IPS-20b (cell line): ENCODE measurements around the gene MED13L.

Experiments used
- H3K27ac ChIP-seq: one replicate; pipeline ENCODE4 v1.5.1; 2013; ENCODE audit warnings: low read length
- H3K27me3 ChIP-seq: 2 replicates; pipeline ENCODE4 v1.6.1; 2013; ENCODE audit warnings: mild to moderate bottlenecking, low read length, inconsistent platforms; ENCODE audit not compliant: insufficient read depth
- H3K36me3 ChIP-seq: 2 replicates; pipeline ENCODE4 v1.6.1; 2013; ENCODE audit warnings: low read depth, mild to moderate bottlenecking, inconsistent platforms, low read length, moderate library complexity; ENCODE audit not compliant: insufficient read depth
- H3K4me1 ChIP-seq: 2 replicates; pipeline ENCODE4 v1.6.1; 2013; ENCODE audit warnings: mild to moderate bottlenecking, control low read depth, inconsistent platforms, low read length, moderate library complexity; ENCODE audit not compliant: insufficient read depth
- H3K4me3 ChIP-seq: 2 replicates; pipeline ENCODE4 v1.5.1; 2013; ENCODE audit warnings: mild to moderate bottlenecking, low read length, inconsistent platforms
- H3K9ac ChIP-seq: 2 replicates; pipeline ENCODE4 v1.6.1; 2013; ENCODE audit warnings: low read depth, mild to moderate bottlenecking, inconsistent platforms, low read length, moderate library complexity
- H3K9me3 ChIP-seq: 2 replicates; pipeline ENCODE4 v1.6.1; 2013; ENCODE audit warnings: mild to moderate bottlenecking, low read depth, low read length, inconsistent platforms; ENCODE audit not compliant: insufficient read depth

Gene MED13L

DNA sequence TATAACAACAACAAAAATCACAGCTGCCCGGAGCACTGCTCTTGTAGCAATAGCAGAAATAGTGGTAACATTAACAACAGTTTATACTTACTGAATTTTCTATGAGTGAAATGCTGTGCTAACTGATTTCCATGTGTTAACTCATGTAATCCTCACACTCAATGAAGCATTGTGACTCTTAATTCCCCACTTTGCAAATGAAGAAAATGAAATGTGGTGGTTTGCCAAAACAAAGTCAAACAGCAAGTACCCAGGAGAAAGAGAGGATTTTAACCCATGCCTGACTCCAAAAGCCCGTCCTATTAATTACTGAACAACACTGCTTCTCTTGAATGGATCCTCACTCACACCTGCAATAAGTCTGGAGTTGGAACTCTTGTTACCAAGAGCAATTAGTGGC lies 123.5 kb downstream of the MED13L start:
- no peaks in the 10 kb centered on the region for H3K9me3 ChIP-seq
- H3K9ac ChIP-seq: peak overlapping the region; percentile 12; the same call in 1 of the 2 replicates
- H3K36me3 ChIP-seq: no peaks in the 10 kb centered on the region
- peak overlapping the region; percentile 60 for H3K27ac ChIP-seq
- H3K27me3 ChIP-seq: no peaks in the 10 kb centered on the region
- peak overlapping the region; percentile 46 for H3K4me3 ChIP-seq
- peaks cover 46% of the 10 kb centered on the region for H3K4me1 ChIP-seq

DNA sequence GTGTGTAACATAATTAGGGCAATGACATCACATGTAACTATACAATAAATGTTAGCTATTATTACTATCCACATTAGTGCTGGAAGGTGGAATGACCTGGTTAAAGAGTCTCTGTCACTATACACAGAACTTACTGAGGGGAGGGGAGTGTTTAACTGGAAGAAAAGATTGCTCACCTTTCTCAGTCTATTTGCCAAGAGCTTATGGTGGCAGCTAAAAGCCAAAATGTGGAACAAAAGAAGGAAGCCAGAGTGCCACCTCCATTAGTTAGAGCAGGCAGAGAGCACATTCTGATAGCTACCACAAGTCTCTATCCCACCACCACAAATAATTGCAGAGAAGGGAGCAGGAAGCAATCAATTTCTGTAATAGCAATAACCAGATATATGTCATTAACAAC lies 124.4 kb downstream of the MED13L start:
- Histone ChIP-seq H3K4me3 (0 out of 2 replicates have a peak overlapping the region, but pooled peaks have one; percentile 46), H3K9me3 (no peaks in the 10 kb centered on the region), H3K27me3 (no peaks in the 10 kb centered on the region), H3K9ac (peak overlapping the region; percentile 12; the same call in 1 of the 2 replicates), H3K4me1 (peaks cover 43% of the 10 kb centered on the region), H3K36me3 (no peaks in the 10 kb centered on the region), H3K27ac (peak overlapping the region; percentile 28)

DNA sequence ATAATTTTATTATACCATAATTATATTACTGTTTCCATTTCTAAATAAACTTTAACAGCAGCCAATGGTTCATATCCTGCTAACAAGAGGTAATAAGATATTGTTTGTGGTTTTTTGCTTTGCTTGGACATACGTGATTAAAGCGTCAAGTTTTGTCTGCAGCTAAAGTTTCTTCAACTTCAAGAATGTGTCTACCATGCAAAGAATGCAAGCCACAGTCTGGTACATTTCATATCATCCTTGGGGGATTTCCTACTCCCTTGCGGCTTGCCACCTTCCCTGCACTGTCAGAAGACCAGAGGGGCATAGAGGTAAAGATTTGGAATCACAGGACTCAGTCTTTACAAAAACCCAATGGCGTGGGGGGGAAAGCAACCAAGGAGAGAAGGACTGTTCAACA lies 125.2 kb downstream of the MED13L start:
- Histone ChIP-seq H3K4me3 (no peak overlapping the region), H3K36me3 (no peaks in the 10 kb centered on the region), H3K9me3 (no peaks in the 10 kb centered on the region), H3K27ac (no peak overlapping the region), H3K9ac (no peak overlapping the region), H3K27me3 (no peaks in the 10 kb centered on the region), H3K4me1 (peaks cover 34% of the 10 kb centered on the region)

DNA sequence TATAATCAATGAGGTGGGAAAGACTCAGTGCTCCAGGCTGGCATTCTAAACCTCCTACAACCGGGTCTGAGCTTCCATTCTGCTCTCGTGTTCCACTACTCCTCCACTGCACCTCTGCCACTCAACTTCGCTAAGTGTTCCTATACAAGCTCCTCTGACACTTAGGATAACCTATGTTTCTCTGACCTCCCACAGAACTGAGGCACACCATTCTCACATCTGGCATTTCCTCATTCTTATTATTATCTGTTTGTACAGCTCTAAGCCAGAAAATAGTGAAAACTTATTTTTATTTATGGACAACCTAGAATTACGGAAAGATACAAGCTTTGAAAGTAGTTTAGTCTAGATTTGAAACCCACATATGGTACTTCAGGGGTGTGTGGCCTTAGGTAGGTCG lies 127.0 kb downstream of the MED13L start:
- Histone ChIP-seq H3K9ac (no peak overlapping the region), H3K27me3 (no peaks in the 10 kb centered on the region), H3K36me3 (no peaks in the 10 kb centered on the region), H3K9me3 (no peaks in the 10 kb centered on the region), H3K4me3 (no peak overlapping the region), H3K4me1 (peaks cover 29% of the 10 kb centered on the region), H3K27ac (no peak overlapping the region)

DNA sequence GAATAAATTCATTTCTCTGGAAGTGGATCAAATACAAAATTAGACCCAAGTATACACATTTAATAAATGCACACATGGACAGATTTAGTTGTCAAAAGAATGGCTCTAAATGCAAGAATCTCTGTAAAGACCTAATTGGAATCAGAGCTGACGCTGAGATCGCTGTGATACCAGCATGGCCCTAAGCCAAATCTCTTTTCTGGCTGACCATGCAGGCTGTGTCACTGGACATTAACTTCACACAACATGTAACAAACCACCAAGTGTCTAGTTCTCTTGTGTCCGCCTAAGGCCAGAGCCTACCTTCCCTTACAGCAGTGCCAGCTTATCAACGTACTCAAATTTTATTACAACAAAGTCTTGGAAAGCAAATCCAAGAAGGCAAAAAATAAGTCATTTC lies 127.5 kb downstream of the MED13L start:
- Histone ChIP-seq H3K4me1 (peaks cover 26% of the 10 kb centered on the region), H3K9me3 (no peaks in the 10 kb centered on the region), H3K36me3 (no peaks in the 10 kb centered on the region), H3K4me3 (no peak overlapping the region), H3K9ac (no peak overlapping the region), H3K27ac (no peak overlapping the region), H3K27me3 (no peaks in the 10 kb centered on the region)

DNA sequence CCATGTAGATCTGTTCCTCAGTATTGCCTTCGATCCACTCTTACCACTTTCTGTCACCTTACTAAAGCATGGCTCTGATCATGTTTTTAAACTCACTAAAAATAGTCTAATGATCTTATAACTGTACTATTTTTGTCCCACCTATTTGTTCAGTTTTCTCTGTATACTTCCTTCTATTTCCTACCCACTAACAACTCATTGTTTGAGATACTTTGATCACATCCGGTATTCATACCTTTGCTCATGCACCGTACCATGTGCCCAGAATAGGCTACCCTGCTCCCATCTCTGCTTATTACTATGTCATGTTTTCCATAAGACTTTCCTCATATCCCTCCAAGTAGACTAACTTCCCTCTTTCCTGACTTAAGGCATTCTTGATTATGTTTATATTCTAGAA lies 128.6 kb downstream of the MED13L start:
- H3K4me3 ChIP-seq: no peak overlapping the region
- no peaks in the 10 kb centered on the region for H3K9me3 ChIP-seq
- H3K4me1 ChIP-seq: peaks cover 19% of the 10 kb centered on the region
- H3K9ac ChIP-seq: no peak overlapping the region
- no peak overlapping the region for H3K27ac ChIP-seq
- H3K27me3 ChIP-seq: no peaks in the 10 kb centered on the region
- H3K36me3 ChIP-seq: no peaks in the 10 kb centered on the region

DNA sequence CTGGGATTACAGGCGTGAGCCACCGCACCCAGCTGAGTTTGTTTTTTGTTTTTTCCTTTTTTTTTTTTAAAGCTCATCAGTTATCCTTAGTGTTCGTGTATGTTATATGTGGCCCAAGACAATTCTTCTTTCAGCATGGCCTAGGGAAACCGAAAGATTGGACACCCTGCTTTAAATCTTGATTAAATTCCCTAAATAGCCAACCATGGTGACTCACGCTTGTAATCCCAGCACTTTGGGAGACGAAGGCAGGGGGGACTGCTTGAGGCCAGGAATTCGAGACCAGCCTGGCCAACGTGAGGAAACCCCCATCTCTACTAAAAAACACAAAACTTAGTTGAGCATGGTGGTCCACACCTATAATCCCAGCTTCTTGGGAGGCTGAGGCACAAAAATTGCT lies 131.1 kb downstream of the MED13L start:
- no peak overlapping the region for H3K27ac ChIP-seq
- H3K36me3 ChIP-seq: no peaks in the 10 kb centered on the region
- no peaks in the 10 kb centered on the region for H3K9me3 ChIP-seq
- H3K27me3 ChIP-seq: no peaks in the 10 kb centered on the region
- no peak overlapping the region for H3K9ac ChIP-seq
- no peak overlapping the region for H3K4me3 ChIP-seq
- peaks cover 5% of the 10 kb centered on the region for H3K4me1 ChIP-seq

DNA sequence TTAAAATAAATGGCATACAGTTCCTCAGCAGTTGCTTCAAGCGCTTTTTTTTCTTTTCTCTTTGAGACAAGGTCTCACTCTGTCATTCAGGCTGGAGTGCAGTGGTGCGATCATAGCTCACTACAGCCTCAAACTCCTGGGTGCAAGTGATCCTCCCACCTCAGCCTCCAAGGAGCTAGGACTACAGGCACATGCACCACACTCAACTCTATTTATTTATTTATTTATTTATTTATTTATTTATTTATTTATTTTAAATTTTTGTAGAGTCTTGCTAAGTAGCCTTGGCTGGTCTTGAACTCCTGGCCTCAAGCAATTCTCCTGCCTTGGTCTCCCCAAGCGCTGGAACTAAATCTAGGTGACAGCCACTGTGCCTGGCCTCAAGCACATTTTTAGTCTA lies 132.0 kb downstream of the MED13L start:
- Histone ChIP-seq H3K9me3 (no peaks in the 10 kb centered on the region), H3K27me3 (no peaks in the 10 kb centered on the region), H3K36me3 (no peaks in the 10 kb centered on the region), H3K4me1 (peaks cover 4% of the 10 kb centered on the region), H3K9ac (no peak overlapping the region), H3K4me3 (no peak overlapping the region), H3K27ac (no peak overlapping the region)

DNA sequence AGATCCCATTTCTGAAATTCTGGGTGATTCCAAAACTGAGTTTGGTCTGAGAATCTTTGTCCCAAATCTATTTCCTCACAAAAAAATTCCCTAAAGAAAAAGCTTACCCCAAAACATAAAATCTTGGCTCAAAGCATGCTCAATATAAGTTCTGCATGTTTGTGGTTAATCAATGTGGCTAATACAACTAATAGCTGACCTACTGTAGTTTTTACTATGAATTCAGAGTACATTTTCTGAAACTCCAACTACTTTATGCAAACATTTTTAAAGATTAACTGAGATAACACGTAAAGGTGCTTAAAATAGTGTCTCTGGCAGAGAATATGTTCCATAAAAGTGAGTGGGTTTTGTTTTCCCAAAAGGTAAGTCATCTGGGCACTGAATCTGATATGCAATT lies 133.1 kb downstream of the MED13L start:
- H3K27ac ChIP-seq: no peak overlapping the region
- peaks cover 4% of the 10 kb centered on the region for H3K4me1 ChIP-seq
- no peaks in the 10 kb centered on the region for H3K9me3 ChIP-seq
- H3K9ac ChIP-seq: no peak overlapping the region
- no peak overlapping the region for H3K4me3 ChIP-seq
- no peaks in the 10 kb centered on the region for H3K36me3 ChIP-seq
- H3K27me3 ChIP-seq: no peaks in the 10 kb centered on the region

DNA sequence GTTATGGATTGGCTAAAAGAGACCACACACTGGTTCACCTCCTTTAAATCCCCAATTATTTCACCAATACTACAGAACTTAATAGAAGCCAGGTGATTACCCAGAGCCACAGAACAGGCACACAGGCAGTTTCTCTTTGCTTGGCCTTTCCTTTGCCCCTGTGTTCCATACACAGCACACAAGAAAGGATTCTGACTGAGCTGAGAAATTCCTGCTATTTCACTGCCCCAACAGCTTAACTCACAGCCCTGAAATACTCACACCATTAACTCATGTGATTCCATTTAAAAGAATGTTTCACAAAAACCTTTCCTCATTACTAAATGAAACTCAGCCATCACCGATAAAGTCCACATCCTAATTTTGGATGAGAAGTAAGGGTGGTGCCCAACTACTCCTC lies 133.6 kb downstream of the MED13L start:
- H3K9me3 ChIP-seq: no peaks in the 10 kb centered on the region
- no peaks in the 10 kb centered on the region for H3K27me3 ChIP-seq
- H3K27ac ChIP-seq: no peak overlapping the region
- no peak overlapping the region for H3K4me3 ChIP-seq
- H3K36me3 ChIP-seq: no peaks in the 10 kb centered on the region
- H3K9ac ChIP-seq: no peak overlapping the region
- peaks cover 8% of the 10 kb centered on the region for H3K4me1 ChIP-seq

DNA sequence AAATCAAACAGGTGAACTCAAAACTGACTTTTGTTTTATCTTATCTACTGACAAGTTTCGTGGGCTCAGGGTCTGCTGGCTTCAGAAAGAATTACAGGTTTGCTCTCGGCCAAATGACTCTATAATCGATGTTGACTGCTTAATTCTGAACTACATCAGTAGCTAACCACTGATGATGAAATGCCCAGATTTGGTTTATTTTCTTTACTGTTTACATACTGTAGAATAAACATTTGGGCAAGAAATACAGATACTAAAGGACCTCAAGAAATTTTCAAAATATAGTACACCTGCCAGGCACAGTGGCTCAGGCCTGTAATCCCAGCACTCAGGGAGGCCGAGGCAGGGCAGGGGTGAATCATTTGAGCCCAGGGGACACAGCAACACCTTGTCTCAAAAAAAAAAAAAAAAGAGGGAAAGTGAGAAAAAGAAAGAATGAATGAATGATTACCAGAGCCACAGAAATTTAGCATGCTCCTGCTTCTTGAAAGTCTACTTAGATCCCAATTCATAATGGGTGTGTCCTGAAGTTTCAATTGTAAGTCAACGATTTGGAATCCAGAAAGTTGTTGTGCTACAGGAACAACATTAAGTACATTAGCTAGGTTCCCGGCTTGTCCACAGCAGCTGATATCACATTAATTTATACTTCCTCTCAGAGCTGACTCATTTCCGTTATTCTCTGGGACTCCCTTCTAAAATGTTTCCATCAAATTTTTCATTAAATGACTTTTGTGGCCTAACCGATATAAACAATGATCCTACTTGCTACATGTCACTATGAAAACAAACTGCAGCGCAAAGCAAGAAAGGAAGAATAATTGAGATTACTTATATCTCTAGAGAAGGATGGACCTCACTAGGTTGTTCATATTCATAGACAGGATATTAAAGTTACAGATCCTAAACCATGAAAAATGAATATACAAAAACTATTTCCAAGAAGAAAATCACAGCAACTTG lies 134.3 kb downstream of the MED13L start:
- peaks cover 15% of the 10 kb centered on the region for H3K4me1 ChIP-seq
- no peaks in the 10 kb centered on the region for H3K27me3 ChIP-seq
- H3K9ac ChIP-seq: no peak overlapping the region
- H3K36me3 ChIP-seq: no peaks in the 10 kb centered on the region
- no peaks in the 10 kb centered on the region for H3K9me3 ChIP-seq
- no peak overlapping the region for H3K27ac ChIP-seq
- no peak overlapping the region for H3K4me3 ChIP-seq

DNA sequence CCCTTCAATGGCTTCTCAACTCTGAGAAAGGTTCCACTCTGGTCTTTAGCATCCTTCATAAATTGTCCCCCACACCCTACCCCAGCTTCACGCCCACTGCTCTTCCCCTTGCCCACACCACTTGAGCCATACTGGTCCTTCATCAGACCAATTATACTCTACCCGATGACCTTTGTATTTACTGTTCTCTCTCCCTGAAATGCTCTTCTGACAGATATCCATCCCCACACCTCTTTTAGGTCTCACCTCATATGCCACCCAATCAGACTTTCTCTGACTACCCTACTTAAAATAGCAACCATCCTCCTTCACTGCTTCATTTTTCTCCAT lies 135.7 kb downstream of the MED13L start:
- Histone ChIP-seq H3K9ac (no peak overlapping the region), H3K36me3 (no peaks in the 10 kb centered on the region), H3K9me3 (no peaks in the 10 kb centered on the region), H3K27ac (no peak overlapping the region), H3K4me3 (no peak overlapping the region), H3K27me3 (no peaks in the 10 kb centered on the region), H3K4me1 (peaks cover 16% of the 10 kb centered on the region)
